WTC11 (cell line): ENCODE measurements around the gene HLA-DRB5. TPM values are rescaled to one million over a fixed set of nuclear protein-coding genes. Genes with fewer than 3 reads are reported as not detected.
"Not testable (repeated sequence)": the region's sequence is repeated elsewhere in the genome, so short reads cannot be mapped to it uniquely, and the experiment has no call there.

ENCODE experiments used
- ATAC-seq: fragments of 200-7000 bp; cut with Tn5 transposase; 2 replicates; pipeline ENCODE4 v1.10.0; 2021; ENCODE audit warnings: mild to moderate bottlenecking, moderate library complexity
- CTCF ChIA-PET: fragments of 300-600 bp; sonication (Branson Sonifier 250); formaldehyde crosslinking; loops from one replicate; lab custom pipeline; 2021; ENCODE audit warnings: antibody characterized with exemption; lab: Charles Lee
- POLR2A ChIA-PET: fragments of 350-600 bp; sonication (Branson Sonifier 250); formaldehyde crosslinking; loops from one replicate; lab custom pipeline; 2021; ENCODE audit warnings: antibody characterized with exemption; lab: Charles Lee
- DNase-seq: peaks from one replicate; pipeline ENCODE4 v3.0.0; 2021; ENCODE audit warnings: low spot score
- H3K27ac Mint-ChIP-seq: 2 replicates; pipeline ENCODE4 v1.8.0; 2021; ENCODE audit warnings: mixed read lengths
- H3K27me3 Mint-ChIP-seq: 2 replicates; pipeline ENCODE4 v1.8.0; 2021; ENCODE audit warnings: low read depth, mild to moderate bottlenecking, moderate library complexity, mixed read lengths
- H3K36me3 Mint-ChIP-seq: 2 replicates; pipeline ENCODE4 v1.8.0; 2021; ENCODE audit warnings: mixed read lengths
- H3K4me1 Mint-ChIP-seq: 2 replicates; pipeline ENCODE4 v1.8.0; 2022; ENCODE audit warnings: mixed read lengths
- H3K4me3 Mint-ChIP-seq: 2 replicates; pipeline ENCODE4 v1.8.0; 2021; ENCODE audit warnings: mild to moderate bottlenecking, moderate library complexity, mixed read lengths
- H3K9me3 Mint-ChIP-seq: 2 replicates; pipeline ENCODE4 v1.8.0; 2021; ENCODE audit warnings: mixed read lengths
- AFF4 ChIP-seq: sonication (generic); formaldehyde crosslinking; IDR thresholded peaks from 2 replicates; pipeline ENCODE4 v1.8.1; 2023; ENCODE audit warnings: mild to moderate bottlenecking, missing genetic modification reagents, borderline replicate concordance
- ATF3 ChIP-seq: sonication (generic); formaldehyde crosslinking; conservative IDR thresholded peaks from 2 replicates; pipeline ENCODE4 v1.8.1; 2022; ENCODE audit warnings: mild to moderate bottlenecking, missing genetic modification reagents
- ELF4 ChIP-seq: sonication (generic); formaldehyde crosslinking; IDR thresholded peaks from 2 replicates; pipeline ENCODE4 v1.8.1; 2022; ENCODE audit warnings: low read depth, mild to moderate bottlenecking, moderate library complexity, missing genetic modification reagents
- ETV6 ChIP-seq: sonication (generic); formaldehyde crosslinking; IDR thresholded peaks from 2 replicates; pipeline ENCODE4 v1.8.1; 2022; ENCODE audit warnings: mild to moderate bottlenecking, missing genetic modification reagents
- FOXP1 ChIP-seq: sonication (generic); formaldehyde crosslinking; IDR thresholded peaks from 2 replicates; pipeline ENCODE4 v1.8.0; 2022; ENCODE audit warnings: missing genetic modification reagents, mild to moderate bottlenecking, moderate library complexity, borderline replicate concordance
- FOXP4 ChIP-seq: sonication (generic); formaldehyde crosslinking; IDR thresholded peaks from 2 replicates; pipeline ENCODE4 v1.8.0; 2022; ENCODE audit warnings: mild to moderate bottlenecking, missing genetic modification reagents
- HMGA2 ChIP-seq: fragments of 250-450 bp; sonication (Bioruptor Pico); IDR thresholded peaks from 2 replicates; pipeline ENCODE4 v1.4.0; 2021; ENCODE audit warnings: mild to moderate bottlenecking, moderate library complexity
- JUN ChIP-seq: sonication (generic); formaldehyde crosslinking; IDR thresholded peaks from 2 replicates; pipeline ENCODE4 v1.8.0; 2023; ENCODE audit warnings: mild to moderate bottlenecking, missing genetic modification reagents
- MXD4 ChIP-seq: fragments of 250-450 bp; sonication (Bioruptor Pico); IDR thresholded peaks from 2 replicates; pipeline ENCODE4 v1.8.0; 2021; ENCODE audit warnings: mild to moderate bottlenecking, moderate library complexity, borderline replicate concordance
- TCF7 ChIP-seq: sonication (generic); formaldehyde crosslinking; IDR thresholded peaks from 2 replicates; pipeline ENCODE4 v1.8.0; 2022; ENCODE audit warnings: mild to moderate bottlenecking, low read depth, missing genetic modification reagents, moderate library complexity
- TEAD1 ChIP-seq: sonication (generic); formaldehyde crosslinking; IDR thresholded peaks from 2 replicates; pipeline ENCODE4 v1.8.0; 2022; ENCODE audit warnings: mild to moderate bottlenecking, missing genetic modification reagents
- ZBTB21 ChIP-seq: sonication (generic); formaldehyde crosslinking; IDR thresholded peaks from 2 replicates; pipeline ENCODE4 v1.8.1; 2023; ENCODE audit warnings: mild to moderate bottlenecking, missing genetic modification reagents, borderline replicate concordance
- ZNF219 ChIP-seq: sonication (generic); formaldehyde crosslinking; IDR thresholded peaks from 2 replicates; pipeline ENCODE4 v1.8.0; 2023; ENCODE audit warnings: missing genetic modification reagents, mild to moderate bottlenecking, borderline replicate concordance
- ZNF396 ChIP-seq: fragments of 250-450 bp; sonication (Bioruptor Pico); IDR thresholded peaks from 2 replicates; pipeline ENCODE4 v1.8.0; 2021; ENCODE audit warnings: mild to moderate bottlenecking, moderate library complexity, borderline replicate concordance
- ZNF671 ChIP-seq: fragments of 250-450 bp; sonication (Bioruptor Pico); IDR thresholded peaks from 2 replicates; pipeline ENCODE4 v1.8.0; 2021; ENCODE audit warnings: mild to moderate bottlenecking
- total RNA-seq: library from RNA; stranded (reverse); gene quantifications from 3 replicates; pipeline ENCODE4 v1.2.3, GENCODE V29; 2021

Gene HLA-DRB5
- total RNA-seq, 1 experiment from 2014 or later, result not detected

- H3K36me3 Mint-ChIP-seq, result peaks cover 24% of the 10 kb centered on the region
- CTCF ChIA-PET, result no interaction called here
- H3K4me3 Mint-ChIP-seq, result no peak overlapping the region
- TF ChIP-seq ZNF396 (CRISPR knock-in tag), result no peak
- no peak for TF ChIP-seq TCF7 (CRISPR knock-in tag)
- TF ChIP-seq MXD4 (CRISPR knock-in tag), result no peak
- TF ChIP-seq ATF3 (CRISPR knock-in tag), result no peak
- no peak for TF ChIP-seq JUN (CRISPR knock-in tag)
- no peak for TF ChIP-seq ELF4 (CRISPR knock-in tag)
- no peak for TF ChIP-seq ZNF671 (CRISPR knock-in tag)
- TF ChIP-seq ETV6 (CRISPR knock-in tag), result no peak
- TF ChIP-seq FOXP1 (CRISPR knock-in tag), result no peak
- TF ChIP-seq AFF4 (CRISPR knock-in tag), result no peak
- TF ChIP-seq TEAD1, result no peak
- TF ChIP-seq ZBTB21 (CRISPR knock-in tag), result no peak
- TF ChIP-seq ZNF219 (CRISPR knock-in tag), result no peak
- H3K9me3 Mint-ChIP-seq, result peaks cover 58% of the 10 kb centered on the region
- peaks cover 22% of the 10 kb centered on the region for H3K27me3 Mint-ChIP-seq
- H3K4me1 Mint-ChIP-seq, result no peaks in the 10 kb centered on the region
- no peak overlapping the region for H3K27ac Mint-ChIP-seq
- POLR2A ChIA-PET, result no interaction called here
- DNase-seq (no peak), ATAC-seq (no peak)
These were observed 54.5 kb downstream of the HLA-DRB5 start for GRCh38 chr6:32475392-32476206.

- CTCF ChIA-PET, H3K4me3 Mint-ChIP-seq, DNase-seq, POLR2A ChIA-PET, H3K4me1 Mint-ChIP-seq, H3K27ac Mint-ChIP-seq: not testable (repeated sequence)
- Mint-ChIP-seq H3K36me3 (peaks cover 16% of the 10 kb centered on the region), H3K27me3 (peaks cover 20% of the 10 kb centered on the region), H3K9me3 (peaks cover 45% of the 10 kb centered on the region)
- peak; percentile 95 for ATAC-seq
These were observed 56.4 kb downstream of the HLA-DRB5 start for GRCh38 chr6:32473376-32474348.

GRCh38 chr6:32472781-32473375 is 57.2 kb downstream of the HLA-DRB5 start:
- H3K4me3 Mint-ChIP-seq, result no peak overlapping the region
- H3K27me3 Mint-ChIP-seq, result peaks cover 16% of the 10 kb centered on the region
- ATAC-seq (no peak), DNase-seq (no peak)
- H3K27ac Mint-ChIP-seq, result no peak overlapping the region
- ChIA-PET CTCF (no interaction called here), POLR2A (no interaction called here)
- H3K36me3 Mint-ChIP-seq, result peaks cover 9% of the 10 kb centered on the region
- peaks cover 37% of the 10 kb centered on the region for H3K9me3 Mint-ChIP-seq
- no peak for TF ChIP-seq HMGA2 (CRISPR knock-in tag)
- no peak for TF ChIP-seq FOXP4
- no peaks in the 10 kb centered on the region for H3K4me1 Mint-ChIP-seq

- Mint-ChIP-seq H3K27me3 (peaks cover 12% of the 10 kb centered on the region), H3K36me3 (peaks cover 10% of the 10 kb centered on the region), H3K9me3 (peaks cover 30% of the 10 kb centered on the region)
- H3K4me1 Mint-ChIP-seq, H3K4me3 Mint-ChIP-seq, POLR2A ChIA-PET, ATAC-seq, CTCF ChIA-PET, H3K27ac Mint-ChIP-seq, DNase-seq: not testable (repeated sequence)
These were observed 62.2 kb downstream of the HLA-DRB5 start for GRCh38 chr6:32467743-32468503.
